Esophagus muscularis mucosa (tissue), 4 donors: ENCODE results near the gene FAM114A1.

Experiments
- EP300 ChIP-seq: sonication (generic); formaldehyde crosslinking; IDR thresholded peaks from one replicate; pipeline ENCODE4 v1.6.1; 2017; ENCODE audit warnings: antibody characterized with exemption
- POLR2A ChIP-seq: fragments of 450-650 bp; IDR thresholded peaks from one replicate; pipeline ENCODE4 v1.6.1; 2017; ENCODE audit warnings: antibody characterized with exemption, moderate library complexity, mild to moderate bottlenecking, low read depth
- TF ChIP-seq, protein P1 (sequence below), 3 experiments: fragments of 200-600 bp in 2 of 3; fragments of 450-650 bp in 1 of 3; sonication (generic) in 2 of 3; IDR thresholded peaks; one replicate each; pipeline ENCODE4 v1.5.1; 2017 to 2019; ENCODE audit warnings: antibody characterized with exemption in 3 of 3, mild to moderate bottlenecking in 2 of 3, moderate library complexity in 1 of 3

GRCh38 chr4:38939165-38939564 is 71.6 kb downstream of the FAM114A1 start:
- TF ChIP-seq, protein P1, sequence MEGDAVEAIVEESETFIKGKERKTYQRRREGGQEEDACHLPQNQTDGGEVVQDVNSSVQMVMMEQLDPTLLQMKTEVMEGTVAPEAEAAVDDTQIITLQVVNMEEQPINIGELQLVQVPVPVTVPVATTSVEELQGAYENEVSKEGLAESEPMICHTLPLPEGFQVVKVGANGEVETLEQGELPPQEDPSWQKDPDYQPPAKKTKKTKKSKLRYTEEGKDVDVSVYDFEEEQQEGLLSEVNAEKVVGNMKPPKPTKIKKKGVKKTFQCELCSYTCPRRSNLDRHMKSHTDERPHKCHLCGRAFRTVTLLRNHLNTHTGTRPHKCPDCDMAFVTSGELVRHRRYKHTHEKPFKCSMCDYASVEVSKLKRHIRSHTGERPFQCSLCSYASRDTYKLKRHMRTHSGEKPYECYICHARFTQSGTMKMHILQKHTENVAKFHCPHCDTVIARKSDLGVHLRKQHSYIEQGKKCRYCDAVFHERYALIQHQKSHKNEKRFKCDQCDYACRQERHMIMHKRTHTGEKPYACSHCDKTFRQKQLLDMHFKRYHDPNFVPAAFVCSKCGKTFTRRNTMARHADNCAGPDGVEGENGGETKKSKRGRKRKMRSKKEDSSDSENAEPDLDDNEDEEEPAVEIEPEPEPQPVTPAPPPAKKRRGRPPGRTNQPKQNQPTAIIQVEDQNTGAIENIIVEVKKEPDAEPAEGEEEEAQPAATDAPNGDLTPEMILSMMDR (IDR thresholded peaks at IDR 0.05): no peak
- TF ChIP-seq POLR2A (no peak), EP300 (no peak)
